Stimulated activated naive CD8-positive, alpha-beta T cell treated with anti-CD3 and anti-CD28 coated beads, Interleukin-15, Interleukin-2, amounts not matched to agents 100 ng/mL and 50 ng/mL, for 24 hours (primary cell): ENCODE measurements around the gene JMJD4.
A peak's percentile ranks its signal among the peaks of the same experiment; 100 is the strongest.

Experiments used
- H3K27ac Mint-ChIP-seq: one replicate; pipeline ENCODE4 v1.8.0; 2021; ENCODE audit warnings: mild to moderate bottlenecking, mixed read lengths
- H3K27me3 Mint-ChIP-seq: one replicate; pipeline ENCODE4 v1.8.0; 2021; ENCODE audit warnings: mixed read lengths
- H3K36me3 Mint-ChIP-seq: one replicate; pipeline ENCODE4 v1.8.0; 2021; ENCODE audit warnings: low read depth, mixed read lengths
- H3K4me1 Mint-ChIP-seq: one replicate; pipeline ENCODE4 v1.8.0; 2021; ENCODE audit warnings: low read depth, mixed read lengths
- H3K4me3 Mint-ChIP-seq: one replicate; pipeline ENCODE4 v1.8.0; 2021; ENCODE audit warnings: mild to moderate bottlenecking, mixed read lengths
- H3K9me3 Mint-ChIP-seq: one replicate; pipeline ENCODE4 v1.8.0; 2021; ENCODE audit warnings: mixed read lengths

Gene JMJD4

GRCh38 chr1:227748496-227749182, 13.5 kb upstream of the JMJD4 start:
- Mint-ChIP-seq H3K27me3 (no peaks in the 10 kb centered on the region), H3K4me1 (peaks cover 27% of the 10 kb centered on the region), H3K36me3 (peaks cover 20% of the 10 kb centered on the region)

GRCh38 chr1:227747948-227748495, 12.9 kb upstream of the JMJD4 start:
- no peak overlapping the region for H3K27ac Mint-ChIP-seq
- no peaks in the 10 kb centered on the region for H3K9me3 Mint-ChIP-seq
- peaks cover 20% of the 10 kb centered on the region for H3K36me3 Mint-ChIP-seq
- H3K27me3 Mint-ChIP-seq = no peaks in the 10 kb centered on the region
- peaks cover 27% of the 10 kb centered on the region for H3K4me1 Mint-ChIP-seq
- H3K4me3 Mint-ChIP-seq = no peak overlapping the region

More at GRCh38 chr1:227748496-227749182, 13.5 kb upstream of the JMJD4 start:
- Mint-ChIP-seq H3K27ac (no peak overlapping the region), H3K4me3 (no peak overlapping the region), H3K9me3 (no peaks in the 10 kb centered on the region)

GRCh38 chr1:227747382-227747781, 12.3 kb upstream of the JMJD4 start:
- peaks cover 20% of the 10 kb centered on the region for H3K36me3 Mint-ChIP-seq
- no peak overlapping the region for H3K4me3 Mint-ChIP-seq
- H3K27me3 Mint-ChIP-seq = no peaks in the 10 kb centered on the region
- H3K27ac Mint-ChIP-seq = no peak overlapping the region
- peaks cover 27% of the 10 kb centered on the region for H3K4me1 Mint-ChIP-seq
- H3K9me3 Mint-ChIP-seq = no peaks in the 10 kb centered on the region

GRCh38 chr1:227746676-227747075, 11.6 kb upstream of the JMJD4 start:
- Mint-ChIP-seq H3K36me3 (peaks cover 20% of the 10 kb centered on the region), H3K9me3 (no peaks in the 10 kb centered on the region), H3K4me3 (no peak overlapping the region), H3K4me1 (peaks cover 27% of the 10 kb centered on the region), H3K27ac (no peak overlapping the region), H3K27me3 (no peaks in the 10 kb centered on the region)

GRCh38 chr1:227745568-227746265, 10.6 kb upstream of the JMJD4 start:
- H3K27me3 Mint-ChIP-seq = no peaks in the 10 kb centered on the region
- no peaks in the 10 kb centered on the region for H3K9me3 Mint-ChIP-seq
- no peak overlapping the region for H3K4me3 Mint-ChIP-seq
- H3K27ac Mint-ChIP-seq = no peak overlapping the region
- H3K4me1 Mint-ChIP-seq = peaks cover 30% of the 10 kb centered on the region
- peaks cover 14% of the 10 kb centered on the region for H3K36me3 Mint-ChIP-seq

GRCh38 chr1:227744668-227745067, 9.6 kb upstream of the JMJD4 start:
- H3K4me3 Mint-ChIP-seq = no peak overlapping the region
- no peak overlapping the region for H3K27ac Mint-ChIP-seq
- no peaks in the 10 kb centered on the region for H3K27me3 Mint-ChIP-seq
- peaks cover 12% of the 10 kb centered on the region for H3K36me3 Mint-ChIP-seq
- no peaks in the 10 kb centered on the region for H3K9me3 Mint-ChIP-seq
- H3K4me1 Mint-ChIP-seq = peaks cover 36% of the 10 kb centered on the region

GRCh38 chr1:227742738-227743715, 7.9 kb upstream of the JMJD4 start:
- H3K27me3 Mint-ChIP-seq = no peaks in the 10 kb centered on the region
- H3K9me3 Mint-ChIP-seq = no peaks in the 10 kb centered on the region
- H3K27ac Mint-ChIP-seq = no peak overlapping the region
- peaks cover 28% of the 10 kb centered on the region for H3K4me1 Mint-ChIP-seq
- H3K4me3 Mint-ChIP-seq = no peak overlapping the region
- H3K36me3 Mint-ChIP-seq = no peaks in the 10 kb centered on the region

GRCh38 chr1:227741166-227741870, 6.2 kb upstream of the JMJD4 start:
- no peaks in the 10 kb centered on the region for H3K9me3 Mint-ChIP-seq
- H3K36me3 Mint-ChIP-seq = peaks cover 4% of the 10 kb centered on the region
- H3K4me1 Mint-ChIP-seq = peaks cover 35% of the 10 kb centered on the region
- H3K27me3 Mint-ChIP-seq = no peaks in the 10 kb centered on the region
- H3K27ac Mint-ChIP-seq = no peak overlapping the region
- no peak overlapping the region for H3K4me3 Mint-ChIP-seq

- H3K36me3 Mint-ChIP-seq = peaks cover 4% of the 10 kb centered on the region
- H3K4me1 Mint-ChIP-seq = peaks cover 41% of the 10 kb centered on the region
- H3K9me3 Mint-ChIP-seq = no peaks in the 10 kb centered on the region
- no peak overlapping the region for H3K4me3 Mint-ChIP-seq
- H3K27me3 Mint-ChIP-seq = no peaks in the 10 kb centered on the region
- H3K27ac Mint-ChIP-seq = peak overlapping the region; percentile 13
Measured at GRCh38 chr1:227740401-227740960, 5.4 kb upstream of the JMJD4 start.

- Mint-ChIP-seq H3K36me3 (peaks cover 4% of the 10 kb centered on the region), H3K27me3 (no peaks in the 10 kb centered on the region), H3K4me3 (no peak overlapping the region), H3K4me1 (peaks cover 34% of the 10 kb centered on the region), H3K27ac (no peak overlapping the region), H3K9me3 (no peaks in the 10 kb centered on the region)
Measured at GRCh38 chr1:227739636-227740035, 4.5 kb upstream of the JMJD4 start.

- H3K36me3 Mint-ChIP-seq = peaks cover 5% of the 10 kb centered on the region
- H3K27ac Mint-ChIP-seq = no peak overlapping the region
- H3K27me3 Mint-ChIP-seq = no peaks in the 10 kb centered on the region
- peaks cover 35% of the 10 kb centered on the region for H3K4me1 Mint-ChIP-seq
- H3K9me3 Mint-ChIP-seq = no peaks in the 10 kb centered on the region
- no peak overlapping the region for H3K4me3 Mint-ChIP-seq
Measured at GRCh38 chr1:227738820-227739219, 3.7 kb upstream of the JMJD4 start.

GRCh38 chr1:227736814-227737432, 1.8 kb upstream of the JMJD4 start:
- no peaks in the 10 kb centered on the region for H3K9me3 Mint-ChIP-seq
- peak overlapping the region; percentile 57 for H3K4me3 Mint-ChIP-seq
- no peak overlapping the region for H3K27ac Mint-ChIP-seq
- peaks cover 11% of the 10 kb centered on the region for H3K36me3 Mint-ChIP-seq
- peaks cover 40% of the 10 kb centered on the region for H3K4me1 Mint-ChIP-seq
- H3K27me3 Mint-ChIP-seq = no peaks in the 10 kb centered on the region

- no peaks in the 10 kb centered on the region for H3K27me3 Mint-ChIP-seq
- no peaks in the 10 kb centered on the region for H3K9me3 Mint-ChIP-seq
- H3K36me3 Mint-ChIP-seq = peaks cover 11% of the 10 kb centered on the region
- H3K4me1 Mint-ChIP-seq = peaks cover 39% of the 10 kb centered on the region
- peak overlapping the region; percentile 92 for H3K4me3 Mint-ChIP-seq
- peak overlapping the region; percentile 92 for H3K27ac Mint-ChIP-seq
Measured at GRCh38 chr1:227735539-227736285, 610 bp upstream of the JMJD4 start.
